Endodermal cell (in vitro differentiated cells): ENCODE data around the gene AGPAT3. TPM values are rescaled to one million over a fixed set of nuclear protein-coding genes. Genes with fewer than 3 reads are reported as not detected.

Experiments
- DNase-seq: peaks from one replicate; pipeline ENCODE4 v3.0.0-alpha.2; 2017
- H3K27ac ChIP-seq: 2 replicates; pipeline ENCODE4 v1.5.1; 2013; ENCODE audit warnings: mild to moderate bottlenecking, low read depth, low read length, moderate library complexity
- H3K27me3 ChIP-seq: 2 replicates; pipeline ENCODE4 v1.6.1; 2013; ENCODE audit warnings: mild to moderate bottlenecking, low read length, moderate library complexity; ENCODE audit not compliant: insufficient read depth, control insufficient read depth, poor library complexity, severe bottlenecking
- H3K36me3 ChIP-seq: 2 replicates; pipeline ENCODE4 v1.7.0; 2013; ENCODE audit warnings: mild to moderate bottlenecking, low read length, moderate library complexity; ENCODE audit not compliant: control insufficient read depth, insufficient read depth
- H3K4me1 ChIP-seq: one replicate; pipeline ENCODE4 v1.7.0; 2013; ENCODE audit warnings: low read length; ENCODE audit not compliant: control insufficient read depth, insufficient read depth
- H3K4me3 ChIP-seq: 2 replicates; pipeline ENCODE4 v1.5.1; 2013; ENCODE audit warnings: mild to moderate bottlenecking, low read length, moderate library complexity
- H3K9ac ChIP-seq: 2 replicates; pipeline ENCODE4 v1.6.1; 2013; ENCODE audit warnings: mild to moderate bottlenecking, low read length, moderate library complexity; ENCODE audit not compliant: poor library complexity, severe bottlenecking; ENCODE audit errors: extremely low read depth
- H3K9me3 ChIP-seq: 2 replicates; pipeline ENCODE4 v1.6.1; 2013; ENCODE audit warnings: mild to moderate bottlenecking, low read length, moderate library complexity; ENCODE audit not compliant: control insufficient read depth
- H3K27ac Mint-ChIP-seq: 2 replicates; pipeline ENCODE4 v1.8.0; 2020; ENCODE audit warnings: mixed read lengths
- H3K27me3 Mint-ChIP-seq: 2 replicates; pipeline ENCODE4 v1.8.0; 2021; ENCODE audit warnings: mild to moderate bottlenecking, mixed read lengths; ENCODE audit not compliant: insufficient read depth
- H3K36me3 Mint-ChIP-seq: 2 replicates; pipeline ENCODE4 v1.8.0; 2020; ENCODE audit warnings: low read depth, mixed read lengths
- H3K4me1 Mint-ChIP-seq: 2 replicates; pipeline ENCODE4 v1.8.0; 2020; ENCODE audit warnings: mixed read lengths
- H3K4me3 Mint-ChIP-seq: 2 replicates; pipeline ENCODE4 v1.8.0; 2020; ENCODE audit warnings: mild to moderate bottlenecking, moderate library complexity, mixed read lengths
- H3K9me3 Mint-ChIP-seq: 2 replicates; pipeline ENCODE4 v1.8.0; 2020; ENCODE audit warnings: mild to moderate bottlenecking, mixed read lengths
- CTCF ChIP-seq: fragments of 200-600 bp; sonication (generic); conservative IDR thresholded peaks from 2 replicates; pipeline ENCODE4 v1.5.0; 2021; ENCODE audit warnings: antibody characterized with exemption, mild to moderate bottlenecking
- WGBS, 2 experiments: methylation state at CpG; one replicate each; pipeline versions ENCODE4 v1.1.5 to v1.1.7; 2013; ENCODE audit warnings: missing lambda C conversion rate in 2 of 2, mixed read lengths in 1 of 2; ENCODE audit not compliant: insufficient coverage in 1 of 2, insufficient read length in 1 of 2; 5-methylcytosine and 5-hydroxymethylcytosine counted together
- total RNA-seq, 2 donors: library from RNA; stranded (reverse); fragmentation: NEBNext Ultra II Directional in 1 of 2; extraction: Animal tissue kit (Norgen Biotek cat#: 25700) in 1 of 2; gene quantifications; 2 replicates in 1 of 2; 3 replicates in 1 of 2; pipeline ENCODE4 v1.2.1, GENCODE V29; 2021

Gene AGPAT3
- total RNA-seq, 2 donors from 2014 or later = 44.0 to 74.4 TPM

- WGBS, 2 experiments = 94 to 97% methylated on average over 24 to 25 of the region's 25 CpGs
- H3K9ac ChIP-seq = no peak overlapping the region
- H3K4me3 ChIP-seq = no peak overlapping the region
- Mint-ChIP-seq H3K27me3 (no peaks in the 10 kb centered on the region), H3K9me3 (peaks cover 8% of the 10 kb centered on the region), H3K4me3 (no peak overlapping the region), H3K27ac (peak overlapping the region; percentile 18), H3K36me3 (peaks cover 30% of the 10 kb centered on the region), H3K4me1 (peaks cover 3% of the 10 kb centered on the region)
- H3K36me3 ChIP-seq = peaks cover 18% of the 10 kb centered on the region
- H3K4me1 ChIP-seq = peaks cover 3% of the 10 kb centered on the region
- no peaks in the 10 kb centered on the region for H3K27me3 ChIP-seq
- no peak for DNase-seq
- TF ChIP-seq CTCF = no peak
- H3K27ac ChIP-seq = no peak overlapping the region
- H3K9me3 ChIP-seq = peaks cover 12% of the 10 kb centered on the region
Observed at GRCh38 chr21:43879348-43880110, 14.5 kb downstream of the AGPAT3 start.

DNA sequence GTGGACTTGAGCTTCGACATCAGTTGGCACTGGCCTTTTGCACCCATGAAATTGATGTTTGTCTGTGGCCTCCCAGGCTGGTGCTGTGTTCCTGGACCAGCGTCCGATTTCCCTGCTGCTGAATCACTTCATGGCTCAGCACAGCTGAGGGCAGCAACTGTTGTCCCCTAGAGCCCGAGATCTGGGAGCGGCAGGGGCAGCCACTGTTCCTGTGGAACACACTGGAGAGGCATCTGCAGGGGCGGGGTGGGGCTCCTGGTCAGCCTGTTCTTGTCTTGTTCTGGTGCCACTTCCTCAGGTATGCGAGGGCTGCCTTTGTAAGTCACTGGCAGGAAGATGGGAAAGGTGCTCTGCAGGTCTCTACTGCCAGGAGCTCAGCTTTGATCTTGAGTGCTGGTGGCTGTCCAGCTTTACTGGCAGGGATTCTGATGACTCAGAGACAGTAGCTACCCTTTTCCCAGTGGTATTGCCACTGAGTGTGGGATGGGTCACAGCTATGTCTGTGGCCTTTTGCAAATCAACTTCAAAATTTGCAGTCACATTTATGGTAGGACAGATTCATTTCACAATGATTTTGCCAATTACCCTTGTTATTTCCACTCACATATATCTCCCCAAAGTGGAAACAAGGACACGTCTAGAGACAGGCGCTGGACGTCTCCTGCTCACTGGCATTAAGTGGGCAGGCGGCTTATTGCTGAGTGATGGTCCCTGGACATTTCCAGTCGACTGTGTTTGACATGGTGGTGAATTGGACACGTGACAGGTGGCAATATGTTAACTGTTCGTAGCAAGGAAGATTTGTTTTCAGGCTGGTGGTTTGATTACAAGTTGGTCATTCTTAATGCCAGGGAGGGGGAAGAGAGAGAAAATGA, 15.3 kb downstream of the AGPAT3 start:
- Histone ChIP-seq H3K4me3 (no peak overlapping the region), H3K4me1 (peaks cover 6% of the 10 kb centered on the region), H3K27me3 (no peaks in the 10 kb centered on the region), H3K36me3 (peaks cover 10% of the 10 kb centered on the region), H3K9ac (no peak overlapping the region), H3K27ac (no peak overlapping the region), H3K9me3 (peaks cover 4% of the 10 kb centered on the region)
- Mint-ChIP-seq H3K9me3 (peaks cover 4% of the 10 kb centered on the region), H3K4me1 (peaks cover 11% of the 10 kb centered on the region), H3K36me3 (peaks cover 22% of the 10 kb centered on the region), H3K27me3 (no peaks in the 10 kb centered on the region), H3K27ac (peak overlapping the region; percentile 18), H3K4me3 (no peak overlapping the region)
- no peak for TF ChIP-seq CTCF
- DNase-seq = no peak
- WGBS, 2 experiments = 90 to 91% methylated on average over 12 to 14 of the region's 14 CpGs

GRCh38 chr21:43881283-43881682, 16.3 kb downstream of the AGPAT3 start:
- peaks cover 6% of the 10 kb centered on the region for H3K4me1 ChIP-seq
- 90 to 93% methylated on average over 5 to 6 of the region's 6 CpGs for WGBS, 2 experiments
- no peaks in the 10 kb centered on the region for H3K9me3 ChIP-seq
- no peaks in the 10 kb centered on the region for H3K27me3 ChIP-seq
- Mint-ChIP-seq H3K9me3 (no peaks in the 10 kb centered on the region), H3K27ac (no peak overlapping the region), H3K27me3 (no peaks in the 10 kb centered on the region), H3K4me3 (no peak overlapping the region), H3K4me1 (peaks cover 14% of the 10 kb centered on the region), H3K36me3 (peaks cover 14% of the 10 kb centered on the region)
- no peak for TF ChIP-seq CTCF
- H3K9ac ChIP-seq = no peak overlapping the region
- no peak overlapping the region for H3K27ac ChIP-seq
- H3K4me3 ChIP-seq = no peak overlapping the region
- H3K36me3 ChIP-seq = peaks cover 6% of the 10 kb centered on the region
- DNase-seq = no peak
